D721Med (cell line): ENCODE data around the gene MCM5.

Experiments
- DNase-seq: peaks from one replicate; pipeline ENCODE4 v3.0.0; 2011; ENCODE audit warnings: low spot score; ENCODE audit not compliant: insufficient read length
- FAIRE-seq: peaks from 2 replicates; lab custom pipeline; 2011; peaks lifted over from hg19 to GRCh38; lab: Jason Lieb, UNC
- CTCF ChIP-seq: IDR thresholded peaks from 2 replicates; pipeline ENCODE4 v1.5.1; 2012; ENCODE audit warnings: mild to moderate bottlenecking, control low read depth; ENCODE audit not compliant: insufficient read depth; ENCODE audit errors: missing control alignments

The MCM5 gene

DNA sequence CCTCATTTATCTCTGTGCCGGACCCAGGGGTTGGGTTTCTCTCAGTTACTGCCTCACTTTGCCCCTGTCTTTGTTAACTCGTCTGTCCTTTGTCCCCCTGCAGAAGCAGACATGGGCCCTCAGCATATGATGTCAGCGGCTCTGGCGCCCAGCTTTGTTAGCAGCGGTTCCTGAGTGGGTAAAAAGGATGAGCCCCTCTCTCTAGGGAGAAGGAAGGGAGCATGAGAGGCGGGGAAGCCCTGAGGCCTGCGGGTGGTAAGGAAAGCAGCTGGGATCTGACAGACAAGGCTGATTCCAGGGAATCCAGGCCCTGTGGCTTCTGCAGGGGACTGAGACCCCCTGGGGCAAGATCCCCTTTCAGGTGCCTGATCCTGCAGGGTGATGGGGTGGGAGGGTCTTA lies 51.7 kb downstream of the MCM5 start:
- no peak for TF ChIP-seq CTCF
- peak; percentile 31 for DNase-seq
- no peak for FAIRE-seq

DNA sequence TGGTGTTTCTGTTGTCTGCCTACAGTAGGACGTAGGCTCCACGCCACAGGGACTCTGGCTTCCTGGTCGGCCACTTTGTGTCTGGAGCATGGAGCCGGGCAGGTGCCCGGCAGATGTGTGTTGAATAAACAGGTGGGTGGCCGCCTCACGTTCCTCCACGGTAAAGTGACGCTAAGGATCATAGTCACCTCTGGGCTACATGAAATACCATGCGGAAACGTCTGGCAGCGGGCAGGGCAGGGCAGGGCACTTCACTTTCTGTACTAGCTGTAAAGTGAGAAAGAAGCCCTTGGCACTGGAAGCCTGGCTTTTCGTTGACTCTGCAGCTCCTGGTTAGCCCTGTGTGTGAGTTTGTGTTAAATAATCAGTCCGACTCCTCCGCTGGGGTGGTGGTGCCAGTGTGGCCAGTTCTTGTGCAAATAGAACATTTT lies 52.4 kb downstream of the MCM5 start:
- DNase-seq (no peak), FAIRE-seq (no peak)
- no peak for TF ChIP-seq CTCF

GRCh38 chr22:35452810-35453743 lies 53.1 kb downstream of the MCM5 start:
- FAIRE-seq = no peak
- no peak for DNase-seq
- no peak for TF ChIP-seq CTCF

DNA sequence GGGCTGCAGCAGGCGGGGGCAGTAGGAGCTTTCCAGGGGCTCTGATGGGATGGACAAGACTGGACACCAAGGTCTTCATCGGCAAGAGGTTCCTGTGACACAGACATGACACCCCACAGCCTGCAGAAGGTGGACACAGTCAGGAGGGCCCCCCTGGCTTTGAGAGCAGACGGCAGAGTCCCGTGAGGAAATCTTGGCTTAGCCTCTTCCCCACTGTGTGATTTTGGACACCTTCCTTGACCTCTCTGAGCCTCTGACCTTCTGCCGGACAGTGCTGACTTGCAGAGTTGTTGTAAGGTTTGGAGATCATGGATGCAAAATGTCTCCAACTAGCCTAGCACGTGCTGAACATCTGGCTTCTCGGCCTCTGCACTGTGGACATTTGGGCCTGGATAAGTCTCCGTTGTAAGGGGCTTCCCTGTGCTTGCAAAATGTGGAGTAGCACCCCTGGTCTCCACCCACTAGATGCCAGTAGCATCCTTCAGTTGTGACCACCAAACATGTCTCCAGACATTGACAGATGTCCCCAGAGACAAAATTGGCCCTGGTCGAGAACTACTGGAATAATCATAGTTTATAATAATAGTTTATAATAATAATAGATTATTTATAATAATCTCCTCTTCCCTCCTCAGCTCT lies 54.6 kb downstream of the MCM5 start:
- FAIRE-seq (no peak), DNase-seq (no peak)
- no peak for TF ChIP-seq CTCF

- no peak for TF ChIP-seq CTCF
- DNase-seq (no peak), FAIRE-seq (no peak)
Observed at GRCh38 chr22:35455529-35455928, 55.6 kb downstream of the MCM5 start.

GRCh38 chr22:35456757-35457156 lies 56.8 kb downstream of the MCM5 start:
- no peak for FAIRE-seq

More at GRCh38 chr22:35456757-35457156, 56.8 kb downstream of the MCM5 start:
- no peak for DNase-seq
- TF ChIP-seq CTCF = no peak
